ENCODE measurements around the gene CCL19. TPM values are rescaled to one million over a fixed set of nuclear protein-coding genes. Genes with fewer than 3 reads are reported as not detected.

The CCL19 gene
- total RNA-seq, 1 experiment from 2014 or later: not detected

DNA sequence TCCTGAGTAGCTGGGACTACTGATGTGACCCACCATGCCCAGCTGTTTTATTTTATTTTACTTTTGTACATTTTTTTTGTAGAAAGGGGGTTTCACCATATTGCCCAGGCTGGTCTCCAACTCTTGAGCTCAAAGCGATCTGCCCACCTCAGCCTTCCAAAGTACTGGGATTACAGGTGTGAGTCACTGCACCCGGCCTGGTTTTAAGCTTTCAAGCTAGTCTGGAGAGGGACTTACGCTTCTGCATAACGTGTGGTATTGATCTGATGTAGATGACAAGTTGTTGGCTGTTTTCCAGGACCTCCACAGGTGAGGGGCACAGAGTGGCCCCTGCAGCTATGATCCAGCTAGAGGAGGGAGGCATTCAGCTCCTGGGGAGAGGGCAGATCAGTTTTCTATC lies 25.6 kb upstream of the CCL19 start:
- no peaks in the 10 kb centered on the region for H4K20me1 ChIP-seq (ENCODE audit: insufficient read depth)
- H3K27ac ChIP-seq (ENCODE audit: low read depth, low read length): no peak overlapping the region
- no peaks in the 10 kb centered on the region for H3K9me2 ChIP-seq (ENCODE audit: insufficient read depth)
- peaks cover 23% of the 10 kb centered on the region for H3K27me3 ChIP-seq (ENCODE audit: insufficient read depth, low read length)
- H3K9ac ChIP-seq (ENCODE audit: low read length): no peak overlapping the region
- H3K36me3 ChIP-seq (ENCODE audit: control insufficient read depth in 1 of 2, insufficient read depth in 2 of 2, low read length in 2 of 2): no peaks in the 10 kb centered on the region
- intact Hi-C loops (cut with micrococcal nuclease): no loop called here
- no peaks in the 10 kb centered on the region for H3K9me3 ChIP-seq (ENCODE audit: control insufficient read depth in 1 of 2, insufficient read depth in 1 of 2, low read depth in 1 of 2, low read length in 2 of 2)
- H3K4me1 ChIP-seq (ENCODE audit: control insufficient read depth in 1 of 2, insufficient read depth in 2 of 2, low read length in 2 of 2): no peaks in the 10 kb centered on the region
- no peaks in the 10 kb centered on the region for H3K79me2 ChIP-seq (ENCODE audit: insufficient read depth, low read length)
- H3K4me3 ChIP-seq (replicated peaks in 1 of 2; ENCODE audit: low read depth in 1 of 2, low read length in 2 of 2): no peak overlapping the region
- no TSS peak for BruUV-seq (replicated peaks)
- TF ChIP-seq, protein P1, sequence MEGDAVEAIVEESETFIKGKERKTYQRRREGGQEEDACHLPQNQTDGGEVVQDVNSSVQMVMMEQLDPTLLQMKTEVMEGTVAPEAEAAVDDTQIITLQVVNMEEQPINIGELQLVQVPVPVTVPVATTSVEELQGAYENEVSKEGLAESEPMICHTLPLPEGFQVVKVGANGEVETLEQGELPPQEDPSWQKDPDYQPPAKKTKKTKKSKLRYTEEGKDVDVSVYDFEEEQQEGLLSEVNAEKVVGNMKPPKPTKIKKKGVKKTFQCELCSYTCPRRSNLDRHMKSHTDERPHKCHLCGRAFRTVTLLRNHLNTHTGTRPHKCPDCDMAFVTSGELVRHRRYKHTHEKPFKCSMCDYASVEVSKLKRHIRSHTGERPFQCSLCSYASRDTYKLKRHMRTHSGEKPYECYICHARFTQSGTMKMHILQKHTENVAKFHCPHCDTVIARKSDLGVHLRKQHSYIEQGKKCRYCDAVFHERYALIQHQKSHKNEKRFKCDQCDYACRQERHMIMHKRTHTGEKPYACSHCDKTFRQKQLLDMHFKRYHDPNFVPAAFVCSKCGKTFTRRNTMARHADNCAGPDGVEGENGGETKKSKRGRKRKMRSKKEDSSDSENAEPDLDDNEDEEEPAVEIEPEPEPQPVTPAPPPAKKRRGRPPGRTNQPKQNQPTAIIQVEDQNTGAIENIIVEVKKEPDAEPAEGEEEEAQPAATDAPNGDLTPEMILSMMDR (IDR thresholded peaks at IDR 0.05 in 2 of 3, conservative IDR thresholded peaks at IDR 0.05 in 1 of 3; ENCODE audit: borderline replicate concordance in 1 of 3, insufficient read depth in 1 of 3, low read depth in 2 of 3, low read length in 2 of 3): no peak
- H3K4me2 ChIP-seq (ENCODE audit: low read length): no peak overlapping the region
- DNase-seq (ENCODE audit: low read depth, low spot score) (no peak), ATAC-seq (no peak)
- no peak overlapping the region for H2AFZ ChIP-seq (ENCODE audit: low read depth, low read length, poor library complexity, severe bottlenecking)
- RAD21 ChIA-PET (ENCODE audit: low non-redundant PET in 1 of 2, low total read pairs in 2 of 2, uncharacterized antibody in 2 of 2, unreplicated experiment in 2 of 2): interaction anchor here in 1 of 2 experiments (0.8 kb wide), 1 partner anchor 40 kb away, joined by 3 read pairs; no protein-coding TSS in a partner anchor
- CTCF ChIA-PET: interaction anchor here (2.5 kb wide), 1 partner anchor 14 kb away, joined by 9 read pairs; no protein-coding TSS in a partner anchor
- POLR2A ChIA-PET: no interaction called here

DNA sequence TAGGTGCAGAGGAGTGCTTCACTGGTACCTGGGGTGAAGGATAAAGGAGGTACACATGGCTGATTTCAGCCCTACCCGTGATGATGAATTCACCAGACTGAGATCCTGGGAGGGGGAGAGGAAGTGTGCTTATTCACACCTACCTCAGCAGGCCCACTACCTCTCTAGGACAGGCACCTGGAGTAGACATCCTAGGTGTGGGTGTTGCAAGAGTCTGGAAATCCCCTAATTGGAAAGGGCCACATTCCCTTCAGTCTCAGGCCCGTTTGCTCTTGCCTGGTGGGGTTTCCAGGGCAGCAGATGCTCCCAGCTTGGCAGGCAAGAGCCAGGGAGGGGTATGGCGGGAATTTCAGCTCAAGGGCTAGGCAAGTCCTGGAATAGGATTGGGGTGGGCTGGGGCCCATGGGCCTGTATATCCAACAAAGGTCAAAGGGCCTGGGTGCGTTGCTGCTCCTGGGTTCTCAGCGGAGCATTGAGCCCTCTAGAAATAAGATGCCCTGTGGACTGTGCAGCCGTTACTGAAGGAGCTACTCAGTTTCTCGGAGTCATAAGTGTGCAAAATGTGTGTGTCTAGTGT lies 24.7 kb upstream of the CCL19 start:
- ChIA-PET POLR2A (no interaction called here), CTCF (interaction anchor here (1.1 to 2.8 kb wide), 2 partner anchors 11 to 14 kb away, joined by 3 to 14 read pairs; no protein-coding TSS in a partner anchor), RAD21 (ENCODE audit: low non-redundant PET in 1 of 2, low total read pairs in 2 of 2, uncharacterized antibody in 2 of 2, unreplicated experiment in 2 of 2) (no interaction called here)
- no peaks in the 10 kb centered on the region for H3K79me2 ChIP-seq (ENCODE audit: insufficient read depth, low read length)
- H3K36me3 ChIP-seq (ENCODE audit: control insufficient read depth in 1 of 2, insufficient read depth in 2 of 2, low read length in 2 of 2): no peaks in the 10 kb centered on the region
- intact Hi-C loops (cut with micrococcal nuclease): no loop called here
- BruUV-seq (replicated peaks): no TSS peak
- H3K27me3 ChIP-seq (ENCODE audit: insufficient read depth, low read length): peaks cover 23% of the 10 kb centered on the region
- H4K20me1 ChIP-seq (ENCODE audit: insufficient read depth): no peaks in the 10 kb centered on the region
- no peak overlapping the region for H3K9ac ChIP-seq (ENCODE audit: low read length)
- no peaks in the 10 kb centered on the region for H3K9me2 ChIP-seq (ENCODE audit: insufficient read depth)
- H3K4me3 ChIP-seq (replicated peaks in 1 of 2; ENCODE audit: low read depth in 1 of 2, low read length in 2 of 2): no peak overlapping the region
- H3K9me3 ChIP-seq (ENCODE audit: control insufficient read depth in 1 of 2, insufficient read depth in 1 of 2, low read depth in 1 of 2, low read length in 2 of 2): no peaks in the 10 kb centered on the region
- ATAC-seq: no peak
- H3K4me1 ChIP-seq (ENCODE audit: control insufficient read depth in 1 of 2, insufficient read depth in 2 of 2, low read length in 2 of 2): no peaks in the 10 kb centered on the region
- no peak for TF ChIP-seq POLR2AphosphoS5 (IDR thresholded peaks at IDR 0.05; ENCODE audit: low read depth, low read length)
- TF ChIP-seq TCF7L2 (IDR thresholded peaks at IDR 0.05; ENCODE audit: borderline replicate concordance, extremely low read depth, insufficient read depth, insufficient read length): no peak
- TF ChIP-seq EGR1 (IDR thresholded peaks at IDR 0.05; ENCODE audit: low read depth): no peak
- H3K27ac ChIP-seq (ENCODE audit: low read depth, low read length): no peak overlapping the region
- no peak overlapping the region for H2AFZ ChIP-seq (ENCODE audit: low read depth, low read length, poor library complexity, severe bottlenecking)
- H3K4me2 ChIP-seq (ENCODE audit: low read length): no peak overlapping the region
- no peak for DNase-seq (ENCODE audit: low read depth, low spot score)

Measured in HCT116 (cell line).